Measurements from ENCODE around the gene NKPD1. TPM values are rescaled to one million over a fixed set of nuclear protein-coding genes. Genes with fewer than 3 reads are reported as not detected.

Gene NKPD1
- total and polyA plus RNA-seq, 9 of the 15 experiments (the other 6 are each of a cell fraction or from before 2014, with no cell fraction given), result 0.03 to 0.09 (median 0.04) TPM; not detected in 5

GRCh38 chr19:45126654-45127053, 34.1 kb downstream of the NKPD1 start:
- Histone ChIP-seq H2AFZ (ENCODE audit: low read depth, low read length) (no peak overlapping the region), H3K9ac (ENCODE audit: insufficient read depth in 1 of 2, low read depth in 2 of 2, low read length in 2 of 2) (peak overlapping the region; percentile 14 to 75; a peak in 1 of 4 replicates), H3K36me3 (ENCODE audit: control insufficient read depth, insufficient read depth, low read length) (peaks cover 11% of the 10 kb centered on the region; the same call in 2 of the 3 replicates), H3K4me2 (ENCODE audit: insufficient read depth, low read length) (peak overlapping the region; percentile 35), H3K4me3 (no peak overlapping the region), H4K20me1 (replicated peaks; ENCODE audit: control insufficient read depth, insufficient read depth, low read length) (peaks cover 36% of the 10 kb centered on the region), H3K27me3 (ENCODE audit: control insufficient read depth in 2 of 2, insufficient read depth in 2 of 2, low read length in 2 of 2) (no peaks in the 10 kb centered on the region), H3K9me3 (replicated peaks; ENCODE audit: control insufficient read depth, insufficient read depth, low read depth, low read length) (no peaks in the 10 kb centered on the region), H3K9me1 (ENCODE audit: control insufficient read depth, insufficient read depth, low read length) (peaks cover 10% of the 10 kb centered on the region), H3K27ac (ENCODE audit: extremely low read depth, low read depth, low read length) (peak overlapping the region; percentile 30; the same call in 2 of the 3 replicates), H3K79me2 (ENCODE audit: control insufficient read depth, insufficient read depth, low read length) (peaks cover 37% of the 10 kb centered on the region), H3K4me1 (replicated peaks in 1 of 2; ENCODE audit: control insufficient read depth in 2 of 2, insufficient read depth in 2 of 2, low read length in 2 of 2) (peaks cover 10 to 29% of the 10 kb centered on the region in 2 experiments)
- peak; percentile 77 for FAIRE-seq
- WGBS (ENCODE audit: insufficient coverage, low coverage, missing lambda C conversion rate), result 32% methylated on average over 7 of the region's 7 CpGs
- ChIA-PET CTCF (ENCODE audit: low intra/inter-chr PET ratio) (no interaction called here), POLR2A (interaction anchor here (0.9 kb wide), 1 partner anchor 9 kb away, joined by 4 read pairs; no protein-coding TSS in a partner anchor)
- peak; percentile 57 for ATAC-seq
- in situ Hi-C loops (cut with MboI), result no loop called here
- BruUV-seq (replicated peaks), result no TSS peak
- intact Hi-C loops (cut with micrococcal nuclease), result loop anchor here (1.0 kb wide), 1 partner anchor 33 kb away; the partner anchor contains the start of gene PPP1R37
- peak in 1 of 4 experiments; percentile 36 for DNase-seq (ENCODE audit: extremely low read depth in 1 of 4, low spot score in 3 of 4)
- TF ChIP-seq DPF2 (IDR thresholded peaks at IDR 0.05), result 0 out of 2 replicates have a peak, but pooled peaks have one; percentile 25
- peak; percentile 78 for TF ChIP-seq ZNF316 (IDR thresholded peaks at IDR 0.05)
- TF ChIP-seq NRF1 (conservative IDR thresholded peaks at IDR 0.05 in 1 of 2, IDR thresholded peaks at IDR 0.05 in 1 of 2), result 0 out of 4 replicates have a peak, but pooled peaks of 1 of the 2 experiments have one; percentile 19
- peak; percentile 46 for TF ChIP-seq MEIS2 (IDR thresholded peaks at IDR 0.05; ENCODE audit: partially characterized antibody)
- TF ChIP-seq ATF3 (IDR thresholded peaks at IDR 0.05), result peak; percentile 46; the same call in 1 of the 2 replicates
- no peak for TF ChIP-seq ATF3 (CRISPR knock-in tag; conservative IDR thresholded peaks at IDR 0.05)
- TF ChIP-seq JUND (IDR thresholded peaks at IDR 0.05; ENCODE audit: borderline replicate concordance, low read depth, low read length), result peak; percentile 38; the same call in 1 of the 2 replicates
- TF ChIP-seq JUND (tag; IDR thresholded peaks at IDR 0.05; ENCODE audit: borderline replicate concordance, low read depth, low read length), result no peak; the same call in 2 of the 3 replicates
- no peak for TF ChIP-seq E2F1 (CRISPR knock-in tag; IDR thresholded peaks at IDR 0.05)
- peak; percentile 60 for TF ChIP-seq MAFG (tag; conservative IDR thresholded peaks at IDR 0.05)
- TF ChIP-seq NFE2 (IDR thresholded peaks at IDR 0.05; ENCODE audit: low read depth), result peak; percentile 61
- peak; percentile 62 for TF ChIP-seq FOSL1 (tag; conservative IDR thresholded peaks at IDR 0.05)
- TF ChIP-seq, protein P1, sequence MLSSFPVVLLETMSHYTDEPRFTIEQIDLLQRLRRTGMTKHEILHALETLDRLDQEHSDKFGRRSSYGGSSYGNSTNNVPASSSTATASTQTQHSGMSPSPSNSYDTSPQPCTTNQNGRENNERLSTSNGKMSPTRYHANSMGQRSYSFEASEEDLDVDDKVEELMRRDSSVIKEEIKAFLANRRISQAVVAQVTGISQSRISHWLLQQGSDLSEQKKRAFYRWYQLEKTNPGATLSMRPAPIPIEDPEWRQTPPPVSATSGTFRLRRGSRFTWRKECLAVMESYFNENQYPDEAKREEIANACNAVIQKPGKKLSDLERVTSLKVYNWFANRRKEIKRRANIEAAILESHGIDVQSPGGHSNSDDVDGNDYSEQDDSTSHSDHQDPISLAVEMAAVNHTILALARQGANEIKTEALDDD (IDR thresholded peaks at IDR 0.05), result 0 out of 2 replicates have a peak, but pooled peaks have one; percentile 29
- TF ChIP-seq ARNT (IDR thresholded peaks at IDR 0.05), result no peak
- TF ChIP-seq SRSF9 (IDR thresholded peaks at IDR 0.05; ENCODE audit: borderline replicate concordance, low read depth, low read length), result no peak
- peak in 1 of 2 experiments; percentile 68; a peak in 2 of 4 replicates for TF ChIP-seq RCOR1 (IDR thresholded peaks at IDR 0.05; ENCODE audit: borderline replicate concordance in 1 of 2, low read depth in 2 of 2, low read length in 2 of 2)
- no peak for TF ChIP-seq PHF21A (IDR thresholded peaks at IDR 0.05; ENCODE audit: borderline replicate concordance, low read depth)
- 0 out of 2 replicates have a peak, but pooled peaks have one; percentile 2 for TF ChIP-seq MAFF (IDR thresholded peaks at IDR 0.05; ENCODE audit: low read length)
- peak; percentile 27; the same call in 1 of the 2 replicates for TF ChIP-seq SMARCA4 (IDR thresholded peaks at IDR 0.05)
- TF ChIP-seq C11orf30 (IDR thresholded peaks at IDR 0.05; ENCODE audit: low read depth), result peak; percentile 66

Measured in K562 (cell line).